Measurements from ENCODE around the gene RPL36A.

The RPL36A gene

GRCh38 chrX:101393530-101394305 lies 2.9 kb downstream of the RPL36A start:
- DNase-seq = no peak

- no peak for DNase-seq
These were observed 3.6 kb downstream of the RPL36A start for GRCh38 chrX:101394372-101394771.

GRCh38 chrX:101395789-101396188 lies 5.0 kb downstream of the RPL36A start:
- no peak for DNase-seq

GRCh38 chrX:101397779-101398178 lies 7.0 kb downstream of the RPL36A start:
- DNase-seq = no peak

GRCh38 chrX:101398694-101399093 lies 7.9 kb downstream of the RPL36A start:
- no peak for DNase-seq

- no peak for DNase-seq
These were observed 9.0 kb downstream of the RPL36A start for GRCh38 chrX:101399825-101400224.

- no peak for DNase-seq
These were observed 16.4 kb downstream of the RPL36A start for GRCh38 chrX:101407167-101407747.

GRCh38 chrX:101407748-101408531 lies 17.1 kb downstream of the RPL36A start, which contains the start of the genes GLA and HNRNPH2:
GLA (minus strand) TSS chrX:101407925; CDS start chrX:101407903, 22 bp downstream.
HNRNPH2 (plus strand) TSS chrX:101408222; CDS start chrX:101411989, 3,767 bp downstream.
- peak; percentile 85 for DNase-seq

GRCh38 chrX:101408532-101408841 lies 17.7 kb downstream of the RPL36A start:
- no peak for DNase-seq

GRCh38 chrX:101409043-101409442 lies 18.2 kb downstream of the RPL36A start:
- no peak for DNase-seq

GRCh38 chrX:101410461-101410860 lies 19.6 kb downstream of the RPL36A start:
- DNase-seq = no peak

- no peak for DNase-seq
These were observed 21.2 kb downstream of the RPL36A start for GRCh38 chrX:101411984-101412383.

GRCh38 chrX:101415180-101416145 lies 24.7 kb downstream of the RPL36A start:
- DNase-seq = peak; percentile 53

- DNase-seq = no peak
These were observed 25.9 kb downstream of the RPL36A start for GRCh38 chrX:101416691-101417090.

GRCh38 chrX:101417190-101417589 lies 26.4 kb downstream of the RPL36A start:
- no peak for DNase-seq

- DNase-seq = peak; percentile 56
These were observed 27.4 kb downstream of the RPL36A start for GRCh38 chrX:101417981-101418841.

GRCh38 chrX:101419489-101419888 lies 28.7 kb downstream of the RPL36A start:
- no peak for DNase-seq

- no peak for DNase-seq
These were observed 37.1 kb downstream of the RPL36A start for GRCh38 chrX:101427954-101428353.

GRCh38 chrX:101429934-101430333 lies 39.1 kb downstream of the RPL36A start:
- DNase-seq = no peak

GRCh38 chrX:101430457-101431078 lies 39.8 kb downstream of the RPL36A start:
- no peak for DNase-seq

- DNase-seq = no peak
These were observed 51.3 kb downstream of the RPL36A start for GRCh38 chrX:101442085-101442484.

Measured in CD4-positive, alpha-beta T cell treated with Interleukin-17A for 4 hours (primary cell).